HTERT RPE-1 (cell line): ENCODE measurements around the gene HOXB7.

Source experiments
- in situ Hi-C: fragments of 300-500 bp; cut with MboI; formaldehyde crosslinking; loops from 4 replicates; pipeline ENCODE4 v1.14.3; 2020; ENCODE audit warnings: low sequenced_read_pairs

The HOXB7 gene

GRCh38 chr17:48596735-48597527 is 13.9 kb downstream of the HOXB7 start:
- in situ Hi-C loops, result no loop called here

GRCh38 chr17:48596000-48596734 is 14.7 kb downstream of the HOXB7 start:
- in situ Hi-C loops, result no loop called here

GRCh38 chr17:48595278-48595999 is 15.4 kb downstream of the HOXB7 start:
- in situ Hi-C loops, result no loop called here

GRCh38 chr17:48594538-48595277 is 16.1 kb downstream of the HOXB7 start:
- in situ Hi-C loops, result no loop called here

- in situ Hi-C loops, result no loop called here
These were observed 16.8 kb downstream of the HOXB7 start for GRCh38 chr17:48593840-48594537.

GRCh38 chr17:48593126-48593829 is 17.5 kb downstream of the HOXB7 start, which contains the start of gene HOXB5:
Gene HOXB5 (minus strand): TSS chr17:48593779. CDS start chr17:48593682, 97 bp downstream.
- in situ Hi-C loops, result no loop called here

- in situ Hi-C loops, result no loop called here
These were observed 18.2 kb downstream of the HOXB7 start for GRCh38 chr17:48592577-48592976.

- in situ Hi-C loops, result no loop called here
These were observed 18.7 kb downstream of the HOXB7 start for GRCh38 chr17:48592057-48592514.

GRCh38 chr17:48591255-48592056 is 19.4 kb downstream of the HOXB7 start:
- in situ Hi-C loops, result no loop called here

- in situ Hi-C loops, result no loop called here
These were observed 20.1 kb downstream of the HOXB7 start for GRCh38 chr17:48590607-48591161.

GRCh38 chr17:48589831-48590606 is 20.8 kb downstream of the HOXB7 start, which contains the start of gene HOXB3:
Gene HOXB3 (minus strand): TSS chr17:48590241. CDS start chr17:48552474, 37,767 bp downstream.
- in situ Hi-C loops, result no loop called here

GRCh38 chr17:48589060-48589830 is 21.6 kb downstream of the HOXB7 start:
- in situ Hi-C loops, result no loop called here

- in situ Hi-C loops, result no loop called here
These were observed 22.3 kb downstream of the HOXB7 start for GRCh38 chr17:48588528-48588927.

- in situ Hi-C loops, result no loop called here
These were observed 22.8 kb downstream of the HOXB7 start for GRCh38 chr17:48588074-48588415.

- in situ Hi-C loops, result no loop called here
These were observed 23.3 kb downstream of the HOXB7 start for GRCh38 chr17:48587276-48588073.
